Glomerular endothelial cell (primary cell): ENCODE data around the gene KSR2. TPM values are rescaled to one million over a fixed set of nuclear protein-coding genes. Genes with fewer than 3 reads are reported as not detected.
"Not testable (repeated sequence)": the region's sequence is repeated elsewhere in the genome, so short reads cannot be mapped to it uniquely, and the experiment has no call there.

Experiments used
- DNase-seq: peaks from one replicate; pipeline ENCODE4 v3.0.0-alpha.2; 2011; ENCODE audit warnings: low read depth, low spot score; ENCODE audit errors: extremely low read depth
- total RNA-seq: library from RNA; depleted of rRNA; stranded (reverse); fragments of >200 nt; gene quantifications from 2 replicates; pipeline ENCODE4 v1.2.3, GENCODE V29; 2015

The KSR2 gene
- total RNA-seq, 1 donor from 2014 or later = 1.3 TPM

GRCh38 chr12:117892441-117892840, 76.3 kb downstream of the KSR2 start:
- DNase-seq = no peak

GRCh38 chr12:117891265-117891664, 77.5 kb downstream of the KSR2 start:
- not testable (repeated sequence) for DNase-seq

- DNase-seq = no peak
Measured at GRCh38 chr12:117890644-117891043, 78.1 kb downstream of the KSR2 start.

- no peak for DNase-seq
Measured at GRCh38 chr12:117890137-117890536, 78.7 kb downstream of the KSR2 start.

- DNase-seq = no peak
Measured at GRCh38 chr12:117889098-117889497, 79.7 kb downstream of the KSR2 start.

GRCh38 chr12:117885211-117885610, 83.6 kb downstream of the KSR2 start:
- DNase-seq = no peak

GRCh38 chr12:117884161-117884560, 84.6 kb downstream of the KSR2 start:
- DNase-seq = no peak

GRCh38 chr12:117882603-117883184, 86.1 kb downstream of the KSR2 start:
- no peak for DNase-seq

- no peak for DNase-seq
Measured at GRCh38 chr12:117882181-117882580, 86.6 kb downstream of the KSR2 start.

- DNase-seq = no peak
Measured at GRCh38 chr12:117881517-117881916, 87.3 kb downstream of the KSR2 start.

GRCh38 chr12:117878605-117879004, 90.2 kb downstream of the KSR2 start:
- no peak for DNase-seq

GRCh38 chr12:117876436-117876816, 92.4 kb downstream of the KSR2 start:
- no peak for DNase-seq

- DNase-seq = no peak
Measured at GRCh38 chr12:117875744-117876435, 92.9 kb downstream of the KSR2 start.

- no peak for DNase-seq
Measured at GRCh38 chr12:117874842-117875434, 93.9 kb downstream of the KSR2 start.

- not testable (repeated sequence) for DNase-seq
Measured at GRCh38 chr12:117874198-117874597, 94.6 kb downstream of the KSR2 start.

GRCh38 chr12:117872546-117873169, 96.1 kb downstream of the KSR2 start:
- DNase-seq = no peak

- no peak for DNase-seq
Measured at GRCh38 chr12:117869551-117869950, 99.2 kb downstream of the KSR2 start.

GRCh38 chr12:117867348-117867747, 101.4 kb downstream of the KSR2 start:
- DNase-seq = no peak

GRCh38 chr12:117865505-117865904, 103.3 kb downstream of the KSR2 start:
- DNase-seq = no peak

GRCh38 chr12:117863002-117863709, 105.6 kb downstream of the KSR2 start:
- DNase-seq = no peak

GRCh38 chr12:117861691-117862090, 107.1 kb downstream of the KSR2 start:
- DNase-seq = no peak
